IMR-90 (cell line): ENCODE results near the gene UPK3A.

Experiments
- CEBPB ChIP-seq: IDR thresholded peaks from 2 replicates; pipeline ENCODE4 v1.6.1; 2012; ENCODE audit warnings: low read depth, low read length, improper control_type of control experiment
- CHD1 ChIP-seq: IDR thresholded peaks from 2 replicates; pipeline ENCODE4 v1.6.1; 2012; ENCODE audit warnings: low read depth, low read length, improper control_type of control experiment
- CTCF ChIP-seq: conservative IDR thresholded peaks from 2 replicates; pipeline ENCODE4 v1.5.1; 2012; ENCODE audit warnings: mild to moderate bottlenecking, low read depth, low read length, improper control_type of control experiment
- FOS ChIP-seq: fragments of 150-350 bp; IDR thresholded peaks from 2 replicates; pipeline ENCODE4 v1.6.1; 2016; ENCODE audit warnings: low read depth, low read length
- MXI1 ChIP-seq: IDR thresholded peaks from 2 replicates; pipeline ENCODE4 v1.6.1; 2012; ENCODE audit warnings: low read depth, mild to moderate bottlenecking, low read length, moderate library complexity, borderline replicate concordance
- NFE2L2 ChIP-seq: fragments of 150-350 bp; IDR thresholded peaks from 2 replicates; pipeline ENCODE4 v1.6.1; 2016; ENCODE audit warnings: low read depth, mild to moderate bottlenecking, low read length
- POLR2A ChIP-seq: IDR thresholded peaks from 2 replicates; pipeline ENCODE4 v1.6.1; 2012; ENCODE audit warnings: mild to moderate bottlenecking, low read depth, low read length
- RAD21 ChIP-seq: IDR thresholded peaks from 2 replicates; pipeline ENCODE4 v1.6.1; 2012; ENCODE audit warnings: low read length, improper control_type of control experiment
- RFX5 ChIP-seq: IDR thresholded peaks from 2 replicates; pipeline ENCODE4 v1.8.0; 2012; ENCODE audit warnings: low read depth, mild to moderate bottlenecking, low read length, moderate library complexity
- SMC3 ChIP-seq: fragments of 150-350 bp; IDR thresholded peaks from 2 replicates; pipeline ENCODE4 v1.6.1; 2016; ENCODE audit warnings: low read depth, mild to moderate bottlenecking, antibody characterized with exemption, low read length, moderate library complexity
- USF2 ChIP-seq: fragments of 150-350 bp; IDR thresholded peaks from 2 replicates; pipeline ENCODE4 v1.6.1; 2017; ENCODE audit warnings: mild to moderate bottlenecking, antibody characterized with exemption, low read length, low read depth

- TF ChIP-seq POLR2A (no peak), CTCF (no peak), RFX5 (no peak), SMC3 (no peak), MXI1 (no peak), FOS (no peak), CHD1 (no peak), NFE2L2 (no peak), USF2 (no peak), CEBPB (no peak), RAD21 (no peak)
Measured at GRCh38 chr22:45324311-45324711, 39.6 kb downstream of the UPK3A start.
